SK-N-MC (cell line): Measurements from ENCODE around the gene TUBD1.
"Not testable (repeated sequence)": the region's sequence is repeated elsewhere in the genome, so short reads cannot be mapped to it uniquely, and the experiment has no call there.

ENCODE experiments used
- DNase-seq: peaks from one replicate; pipeline ENCODE4 v3.0.0-alpha.2; 2011; ENCODE audit warnings: low read depth, low spot score
- H3K27ac ChIP-seq: fragments of 200-600 bp; sonication (generic); 2 replicates; pipeline ENCODE4 v1.5.1; 2016; ENCODE audit warnings: mixed run types
- H3K36me3 ChIP-seq: fragments of 200-600 bp; sonication (generic); 2 replicates; pipeline ENCODE4 v1.6.1; 2017; ENCODE audit warnings: antibody characterized with exemption, low read length, mixed read lengths; ENCODE audit not compliant: insufficient read depth
- H3K4me3 ChIP-seq: fragments of 200-600 bp; sonication (generic); 2 replicates; pipeline ENCODE4 v1.5.1; 2016
- H3K9ac ChIP-seq: fragments of 200-600 bp; sonication (generic); 2 replicates; pipeline ENCODE4 v1.8.0; 2017; ENCODE audit warnings: mixed run types, mixed read lengths; ENCODE audit not compliant: insufficient read length
- H3K9me3 ChIP-seq: fragments of 200-600 bp; sonication (generic); 2 replicates; pipeline ENCODE4 v1.6.1; 2017; ENCODE audit warnings: low read depth, mild to moderate bottlenecking, antibody characterized with exemption, low read length, moderate library complexity, mixed read lengths
- EZH2 ChIP-seq: fragments of 200-600 bp; sonication (generic); IDR thresholded peaks from one replicate; pipeline ENCODE4 v1.6.1; 2017; ENCODE audit warnings: antibody characterized with exemption
- FOXP2 ChIP-seq: optimal IDR thresholded peaks from 2 replicates; pipeline ENCODE3; 2011; ENCODE audit warnings: mild to moderate bottlenecking, moderate library complexity; ENCODE audit not compliant: insufficient read depth; ENCODE audit errors: extremely low read length, control extremely low read depth
- POLR2AphosphoS5 ChIP-seq: IDR thresholded peaks from 2 replicates; pipeline ENCODE4 v1.6.1; 2012; ENCODE audit warnings: mild to moderate bottlenecking, low read depth, low read length, borderline replicate concordance

TUBD1 gene

DNA sequence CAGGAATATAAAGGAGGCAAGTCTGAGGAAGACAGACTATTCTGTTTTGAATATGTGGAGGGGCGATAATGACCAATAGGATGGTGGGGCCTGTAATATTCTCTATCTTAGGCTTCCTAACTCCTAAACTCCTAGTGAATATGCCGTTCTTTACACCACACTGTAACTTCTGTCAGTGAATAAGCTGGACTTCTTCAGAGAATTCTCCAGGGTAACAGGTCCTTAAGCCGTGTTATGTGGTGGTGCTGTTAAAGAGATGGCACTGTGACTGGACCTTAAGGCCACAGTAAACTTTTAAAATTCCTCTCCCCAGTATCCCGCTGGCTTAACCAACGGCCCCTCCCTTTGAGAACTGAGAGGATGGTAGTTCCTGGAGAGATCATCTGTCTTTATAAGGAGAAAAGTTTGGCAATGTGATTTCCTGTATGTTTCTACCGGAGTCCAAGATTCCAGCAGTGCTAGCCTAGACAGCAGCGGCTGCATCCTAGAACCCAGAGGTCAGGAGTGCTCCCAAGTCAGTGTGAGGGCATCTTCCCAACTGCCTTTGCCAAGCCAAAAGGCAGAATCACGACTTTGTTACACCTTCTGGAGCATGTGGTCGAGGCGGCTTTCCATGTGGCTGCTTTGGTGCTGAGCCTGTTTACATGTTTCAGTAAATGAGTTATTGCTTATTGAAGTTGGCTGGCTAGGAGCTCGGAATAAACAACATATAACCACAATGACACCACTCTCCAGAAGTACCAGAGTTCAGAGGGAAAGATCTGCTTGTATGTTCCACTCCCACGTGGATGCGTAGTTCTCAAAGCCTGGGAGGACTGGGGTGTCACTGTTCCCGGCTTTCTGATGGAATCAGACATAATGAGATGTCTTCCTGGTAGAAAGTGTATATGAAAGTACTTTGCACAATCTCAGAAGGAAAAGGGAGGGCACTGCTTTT, 41.0 kb downstream of the TUBD1 start:
- no peak for DNase-seq
- H3K9me3 ChIP-seq = no peaks in the 10 kb centered on the region
- no peak overlapping the region for H3K9ac ChIP-seq
- TF ChIP-seq FOXP2 (no peak), POLR2AphosphoS5 (no peak), EZH2 (no peak)
- H3K27ac ChIP-seq = no peak overlapping the region
- H3K4me3 ChIP-seq = no peak overlapping the region
- no peaks in the 10 kb centered on the region for H3K36me3 ChIP-seq

DNA sequence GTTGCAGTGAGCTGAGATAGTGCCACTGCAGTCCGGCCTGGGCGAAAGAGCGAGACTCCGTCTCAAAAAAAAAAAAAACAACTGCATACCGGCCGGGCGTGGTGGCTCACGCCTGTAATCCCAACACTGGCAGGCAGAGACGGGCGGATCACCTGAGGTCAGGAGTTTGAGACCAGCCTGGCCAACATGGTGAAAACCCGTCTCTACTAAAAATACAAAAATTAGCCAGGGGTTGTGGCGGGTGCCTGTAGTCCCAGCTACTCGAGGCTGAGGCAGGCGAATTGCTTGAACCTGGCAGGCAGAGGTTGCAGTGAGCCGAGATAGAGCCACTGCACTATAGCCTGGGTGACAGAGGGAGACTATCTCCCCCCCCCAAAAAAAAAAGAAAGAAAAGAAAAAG, 42.4 kb downstream of the TUBD1 start:
- not testable (repeated sequence) for DNase-seq, H3K9ac ChIP-seq, H3K36me3 ChIP-seq, H3K4me3 ChIP-seq, H3K27ac ChIP-seq, H3K9me3 ChIP-seq

DNA sequence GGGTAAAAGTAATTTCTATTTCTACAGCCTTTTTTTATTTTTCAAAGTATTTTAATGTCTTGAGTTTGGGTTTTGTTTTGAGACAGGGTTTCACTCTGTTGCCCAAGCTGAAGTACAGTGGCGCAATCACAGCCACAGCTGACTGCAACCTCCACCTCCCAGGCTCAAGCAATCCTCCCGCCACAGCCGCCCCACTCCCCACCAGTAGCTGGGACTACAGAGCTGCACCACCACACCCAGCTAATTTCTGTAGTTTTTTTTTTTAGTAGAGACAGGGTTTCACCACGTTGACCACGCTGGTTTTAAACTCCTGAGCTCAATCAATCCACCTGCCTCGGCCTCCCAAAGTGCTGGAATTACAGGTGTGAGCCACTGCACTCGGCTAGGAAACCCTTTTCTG, 44.0 kb downstream of the TUBD1 start:
- DNase-seq = no peak
- Histone ChIP-seq H3K9ac (no peak overlapping the region), H3K36me3 (no peaks in the 10 kb centered on the region), H3K9me3 (no peaks in the 10 kb centered on the region), H3K27ac (no peak overlapping the region), H3K4me3 (no peak overlapping the region)
- TF ChIP-seq EZH2 = no peak
- no peak for TF ChIP-seq POLR2AphosphoS5
- no peak for TF ChIP-seq FOXP2

DNA sequence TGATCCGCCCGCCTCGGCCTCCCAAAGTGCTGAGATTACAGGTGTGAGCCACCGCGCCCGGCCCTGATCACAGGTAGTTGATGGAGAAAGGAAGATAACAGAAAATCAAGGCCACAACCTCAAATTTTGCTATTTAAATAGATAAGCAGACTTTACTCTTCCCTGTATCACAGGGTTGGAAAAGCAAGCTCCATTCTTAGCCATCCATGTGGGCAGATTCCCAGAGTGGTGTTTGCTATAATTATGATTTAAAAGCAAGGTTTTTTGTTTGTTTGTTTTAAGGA, 44.4 kb downstream of the TUBD1 start:
- Histone ChIP-seq H3K4me3 (no peak overlapping the region), H3K9ac (no peak overlapping the region), H3K9me3 (no peaks in the 10 kb centered on the region), H3K36me3 (no peaks in the 10 kb centered on the region), H3K27ac (no peak overlapping the region)
- TF ChIP-seq POLR2AphosphoS5 = no peak
- no peak for TF ChIP-seq FOXP2
- TF ChIP-seq EZH2 = no peak
- DNase-seq = no peak

DNA sequence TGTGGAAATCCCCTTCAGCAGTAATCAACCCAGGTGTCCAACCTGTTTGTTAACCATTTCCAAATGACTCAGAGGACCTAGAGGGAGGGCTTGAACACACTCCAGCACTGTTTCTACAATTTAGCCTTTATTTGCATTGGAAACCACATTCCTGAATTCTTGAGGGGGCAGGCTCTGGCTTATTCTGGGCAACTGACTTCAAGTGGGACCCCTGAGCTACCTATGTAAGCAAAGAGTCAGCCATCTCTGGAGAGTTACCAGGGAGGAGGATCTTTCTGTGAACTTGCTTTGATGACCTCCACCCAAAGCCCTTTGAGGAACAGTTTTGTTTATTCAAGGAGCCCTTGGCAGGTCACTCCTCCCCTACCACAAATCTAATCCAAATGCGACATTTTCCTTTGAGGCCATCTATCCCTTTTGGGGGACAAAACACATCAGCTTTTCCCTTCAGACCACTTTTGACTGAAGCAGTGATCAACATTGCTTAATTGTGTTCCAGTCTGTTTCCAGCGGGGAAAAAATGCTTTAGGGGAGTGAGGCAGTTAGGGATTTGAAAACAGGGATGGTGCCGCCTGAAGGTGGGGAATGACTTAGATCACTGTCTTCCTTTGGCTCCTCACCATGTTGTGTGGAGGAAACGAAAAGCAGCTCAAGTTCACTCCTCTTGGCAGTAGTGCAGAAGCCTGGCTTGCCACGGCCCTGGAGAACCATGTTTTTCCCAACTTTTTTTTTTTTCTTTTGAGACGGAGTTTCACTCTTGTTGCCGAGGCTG, 46.2 kb downstream of the TUBD1 start:
- no peak for TF ChIP-seq EZH2
- TF ChIP-seq POLR2AphosphoS5 = no peak
- H3K27ac ChIP-seq = 0 out of 2 replicates have a peak overlapping the region, but pooled peaks have one; percentile 70
- no peak for DNase-seq
- no peak overlapping the region for H3K4me3 ChIP-seq
- H3K9ac ChIP-seq = no peak overlapping the region
- H3K9me3 ChIP-seq = no peaks in the 10 kb centered on the region
- no peaks in the 10 kb centered on the region for H3K36me3 ChIP-seq

DNA sequence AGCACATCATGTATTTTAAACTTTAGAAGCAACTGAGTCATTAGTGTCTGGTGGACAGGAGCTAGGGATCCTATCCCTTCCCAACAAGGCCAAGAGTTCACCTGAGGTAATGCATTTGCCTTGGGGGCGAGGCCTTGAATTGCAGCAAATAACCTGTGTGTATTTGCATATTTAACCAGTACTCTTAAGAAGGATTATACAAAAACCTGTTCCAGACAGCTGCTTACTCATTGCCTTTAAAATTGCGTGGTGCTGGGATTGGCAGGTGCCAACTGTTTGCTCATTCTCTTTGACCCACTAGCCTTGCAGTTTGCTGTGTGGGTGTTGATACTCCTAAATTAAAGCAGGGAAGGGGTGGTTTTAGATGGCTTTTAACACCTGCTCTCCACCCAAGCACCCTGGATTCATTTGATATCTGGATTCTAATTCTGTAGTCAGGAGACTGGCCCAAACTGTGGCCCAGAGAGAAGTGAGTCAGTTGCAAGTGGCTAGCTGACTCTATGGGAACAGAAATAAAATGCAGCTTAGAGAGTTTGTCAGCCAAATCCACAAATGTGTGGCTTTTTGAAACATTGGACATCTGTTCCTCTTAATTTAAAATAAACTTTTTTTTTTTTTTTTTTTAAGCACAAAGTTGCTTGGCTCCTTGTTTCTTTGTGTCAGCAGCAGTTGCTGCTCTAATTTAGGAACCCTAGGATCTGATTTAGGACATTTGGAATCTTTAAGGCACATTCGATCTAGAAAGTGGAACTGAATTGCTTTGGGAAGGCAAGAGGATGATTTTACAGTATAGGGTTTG, 46.9 kb downstream of the TUBD1 start:
- Histone ChIP-seq H3K4me3 (no peak overlapping the region), H3K36me3 (no peaks in the 10 kb centered on the region), H3K27ac (peak overlapping the region; percentile 70), H3K9ac (no peak overlapping the region), H3K9me3 (no peaks in the 10 kb centered on the region)
- TF ChIP-seq FOXP2 = no peak
- TF ChIP-seq POLR2AphosphoS5 = no peak
- no peak for TF ChIP-seq EZH2
- DNase-seq = no peak

DNA sequence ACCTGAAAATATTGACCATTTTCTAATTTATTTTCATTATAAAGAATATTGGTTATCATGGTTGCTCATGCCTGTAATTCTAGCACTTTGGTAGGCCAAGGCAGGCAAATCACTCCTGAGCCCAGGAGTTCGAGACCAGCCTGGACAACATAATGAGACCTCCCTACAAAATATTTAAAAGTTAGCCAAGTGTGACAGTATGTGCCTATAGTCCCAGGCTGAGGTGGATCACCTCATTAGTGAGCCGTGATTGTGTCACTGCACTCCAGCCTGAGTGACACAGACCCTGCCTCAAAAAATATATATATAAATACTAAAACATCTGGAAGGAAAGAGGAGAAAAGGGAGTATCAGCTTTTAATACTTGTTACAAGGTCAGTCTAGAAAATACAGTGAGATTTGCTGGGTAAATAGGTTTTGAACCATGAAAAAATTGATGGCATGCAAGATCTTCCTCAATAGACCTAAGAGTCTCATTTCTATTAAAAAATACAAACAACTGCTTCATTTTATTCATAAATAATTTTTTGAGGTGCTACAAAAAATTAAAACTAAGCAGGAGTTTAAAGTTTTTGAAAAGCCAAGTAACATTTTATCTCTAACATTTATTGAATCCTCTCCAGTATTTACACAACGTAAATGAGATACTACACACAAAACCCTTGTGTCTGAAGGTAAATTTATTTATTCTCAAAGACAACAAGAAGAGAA, 47.7 kb downstream of the TUBD1 start:
- Histone ChIP-seq H3K27ac (peak overlapping the region; percentile 70), H3K9me3 (no peaks in the 10 kb centered on the region), H3K4me3 (no peak overlapping the region), H3K36me3 (peaks cover 7% of the 10 kb centered on the region), H3K9ac (no peak overlapping the region)
- TF ChIP-seq POLR2AphosphoS5 (no peak), EZH2 (no peak), FOXP2 (no peak)
- DNase-seq = no peak
